Body of pancreas (tissue), 4 donors: Measurements from ENCODE around the gene MMP24OS.

Source experiments
- CTCF ChIP-seq, 7 experiments: fragments of 450-650 bp in 4 of 7; fragments of 200-600 bp in 3 of 7; sonication (generic) in 3 of 7; IDR thresholded peaks; one replicate each; pipeline ENCODE4 v1.5.1; 2016 to 2019; ENCODE audit warnings: antibody characterized with exemption in 7 of 7
- POLR2A ChIP-seq, 3 donors: fragments of 450-650 bp; IDR thresholded peaks; one replicate each; pipeline ENCODE4 v1.6.1; 2016; ENCODE audit warnings: antibody characterized with exemption in 3 of 3, mild to moderate bottlenecking in 2 of 3

- no peak for TF ChIP-seq CTCF (IDR thresholded peaks at IDR 0.05)
- no peak for TF ChIP-seq POLR2A (IDR thresholded peaks at IDR 0.05)
These were observed 24.9 kb downstream of the MMP24OS start for GRCh38 chr20:35253010-35253409.
